Stimulated activated CD8-positive, alpha-beta memory T cell treated with anti-CD3 and anti-CD28 coated beads, Interleukin-4, amount 100 ng/mL, for 1 hour (primary cell): Measurements from ENCODE around the gene ZNF598.
"Not testable (repeated sequence)": the region's sequence is repeated elsewhere in the genome, so short reads cannot be mapped to it uniquely, and the experiment has no call there.

Source experiments
- DNase-seq, 2 donors: peaks; one replicate each; pipeline ENCODE4 v3.0.0-alpha.2; 2020; ENCODE audit warnings: low read depth in 2 of 2, low spot score in 1 of 2

Gene ZNF598

DNA sequence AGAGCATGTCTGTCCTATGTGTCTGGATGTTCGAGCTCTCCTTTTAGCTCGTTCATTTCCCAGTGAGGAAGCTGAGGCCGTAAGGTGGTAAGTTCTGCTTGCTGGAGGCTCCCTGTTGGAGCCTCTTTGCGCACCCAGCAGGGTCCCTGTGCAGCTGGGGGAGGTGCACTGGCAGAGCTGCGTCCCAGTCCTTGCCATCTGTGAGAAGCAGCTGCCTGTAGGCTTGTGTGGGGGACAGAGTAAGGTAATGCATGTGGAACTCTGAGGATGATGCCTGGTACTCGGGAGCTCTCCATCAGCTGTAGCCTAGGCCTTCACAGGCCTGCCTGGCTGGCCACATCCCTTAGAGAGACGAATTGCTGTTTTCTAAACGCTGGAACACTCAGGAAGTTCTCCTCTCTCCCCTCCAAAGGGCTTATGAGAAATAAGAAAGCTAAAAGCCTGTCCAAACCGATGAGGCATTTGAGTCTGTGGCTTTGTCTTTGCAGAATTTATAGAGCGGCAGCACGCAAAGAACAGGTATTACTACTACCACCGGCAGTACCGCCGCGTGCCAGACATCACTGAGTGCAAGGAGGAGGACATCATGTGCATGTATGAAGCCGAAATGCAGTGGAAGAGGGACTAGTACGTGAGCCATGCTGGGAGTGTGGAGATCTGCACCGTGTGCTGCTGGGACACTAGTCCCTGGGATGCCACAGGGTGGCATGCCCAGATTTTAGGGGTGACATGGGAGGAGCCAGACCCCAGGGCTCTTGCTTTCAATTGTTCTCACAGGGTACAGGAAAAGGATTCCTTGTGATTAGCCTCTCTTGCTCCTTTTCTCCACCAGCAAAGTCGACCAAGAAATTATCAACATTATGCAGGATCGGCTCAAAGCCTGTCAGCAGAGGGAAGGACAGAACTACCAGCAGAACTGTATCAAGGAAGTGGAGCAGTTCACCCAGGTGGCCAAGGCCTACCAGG lies 48.7 kb downstream of the ZNF598 start:
- no peak for DNase-seq

- peak; percentile 81 for DNase-seq
Observed at GRCh38 chr16:1959269-1960039, 50.2 kb downstream of the ZNF598 start, which contains the start of gene NDUFB10. Gene NDUFB10, plus strand, starts transcription at chr16:1959538. Its CDS starts 87 bp downstream, at chr16:1959625.

DNA sequence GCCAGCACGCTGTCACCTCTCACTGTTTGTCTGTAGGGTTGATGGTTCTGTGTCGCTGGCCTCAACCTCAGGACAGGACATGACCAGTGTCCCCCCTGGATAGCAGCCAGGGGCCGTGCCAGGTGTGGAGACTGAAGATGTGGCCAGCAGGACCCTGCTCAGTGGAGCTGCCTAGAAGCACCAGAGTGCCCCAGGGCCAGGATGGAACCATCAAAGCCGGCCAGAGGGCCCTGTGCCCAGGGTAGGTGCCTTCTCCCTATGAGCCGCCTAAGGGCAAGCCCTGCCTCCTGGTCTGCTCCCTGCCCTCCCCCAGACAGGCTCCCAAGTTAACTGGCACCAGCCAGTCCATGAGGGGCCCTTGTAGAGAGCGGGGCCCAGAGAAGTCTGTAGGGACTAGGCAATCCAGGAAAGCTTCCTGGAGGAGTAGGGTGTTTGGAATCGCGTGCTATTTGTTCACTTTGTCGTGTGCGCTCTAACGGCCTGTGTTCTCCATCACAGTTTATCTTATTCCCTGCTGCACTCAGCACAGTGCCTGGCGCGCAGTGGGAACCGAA lies 50.8 kb downstream of the ZNF598 start:
- DNase-seq: no peak

GRCh38 chr16:1958143-1958491 lies 51.5 kb downstream of the ZNF598 start:
- DNase-seq: not testable (repeated sequence)

DNA sequence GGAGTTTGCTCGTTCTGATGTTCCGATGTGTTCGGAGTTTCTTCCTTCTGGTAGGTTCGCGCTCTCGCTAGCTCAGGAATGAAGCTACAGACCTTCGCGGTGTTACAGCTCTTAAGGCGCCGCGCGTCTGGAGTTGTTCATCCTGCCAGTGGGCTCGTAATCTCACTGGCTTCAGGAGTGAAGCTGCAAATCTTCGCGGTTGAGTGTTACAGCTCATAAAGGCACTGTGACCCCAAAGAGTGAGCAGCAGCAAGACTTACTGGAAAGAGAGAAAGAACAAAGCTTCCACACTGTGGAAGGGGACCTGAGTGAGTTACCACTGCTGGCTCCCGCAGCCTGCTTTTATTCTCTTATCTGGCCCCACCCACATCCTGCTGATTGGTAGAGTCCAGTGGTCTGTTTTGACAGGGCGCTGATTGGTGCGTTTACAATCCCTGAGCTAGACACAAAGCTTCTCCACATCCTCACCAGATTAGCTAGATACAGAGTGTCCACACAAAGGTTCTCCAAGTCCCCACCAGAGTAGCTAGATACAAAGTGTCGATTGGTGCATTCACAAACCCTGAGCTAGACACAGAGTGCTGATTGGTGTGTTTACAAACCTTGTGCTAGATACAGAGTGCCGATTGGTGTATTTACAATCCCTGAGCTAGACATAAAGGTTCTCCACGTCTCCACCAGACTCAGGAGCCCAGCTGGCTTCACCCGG lies 52.0 kb downstream of the ZNF598 start:
- not testable (repeated sequence) for DNase-seq

- no peak for DNase-seq
Observed at GRCh38 chr16:1953734-1954133, 55.9 kb downstream of the ZNF598 start.

DNA sequence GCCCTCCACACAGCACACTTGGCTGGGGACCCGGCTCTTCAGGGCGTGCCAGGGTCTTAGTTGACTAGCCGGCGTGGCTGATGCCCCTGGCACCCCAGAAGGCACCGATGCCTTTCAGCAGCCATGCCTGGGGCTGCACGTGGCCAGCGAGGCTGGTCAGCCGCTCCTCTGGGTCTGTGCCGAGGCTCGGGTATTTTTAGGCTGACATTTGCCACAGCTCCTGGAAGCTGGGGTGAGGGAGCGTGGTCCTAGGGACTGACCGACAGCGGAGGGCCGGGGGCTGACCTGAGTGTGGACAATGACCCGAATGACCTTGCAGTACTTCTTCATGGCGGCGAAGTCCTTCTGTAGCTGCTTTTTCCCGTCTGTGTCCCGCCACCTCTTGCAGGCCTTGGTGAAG lies 59.1 kb downstream of the ZNF598 start:
- no peak for DNase-seq

DNA sequence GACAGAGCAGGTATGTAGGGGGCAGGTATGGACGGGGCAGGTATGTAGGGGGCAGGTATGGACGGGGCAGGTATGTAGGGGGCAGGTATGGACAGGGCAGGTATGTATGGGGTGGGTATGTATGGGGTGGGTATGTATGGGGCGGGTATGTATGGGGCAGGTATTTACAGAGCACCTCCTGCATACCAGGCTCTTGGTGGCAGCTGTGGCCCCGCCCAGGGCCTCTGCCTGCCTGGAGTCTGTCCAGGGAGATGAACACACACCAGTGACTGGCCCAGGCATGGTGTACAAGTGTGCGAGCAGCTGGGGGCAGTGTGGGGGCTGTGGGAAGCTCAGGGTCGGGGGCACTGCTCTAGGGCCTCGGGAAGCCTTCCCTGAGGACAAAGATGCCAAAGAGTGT lies 59.6 kb downstream of the ZNF598 start:
- no peak for DNase-seq

GRCh38 chr16:1949507-1949906 lies 60.1 kb downstream of the ZNF598 start:
- DNase-seq: no peak
